GM20431 (cell line): Measurements from ENCODE around the gene IL17RC.
"Not testable (repeated sequence)": the region's sequence is repeated elsewhere in the genome, so short reads cannot be mapped to it uniquely, and the experiment has no call there.

ENCODE experiments used
- in situ Hi-C: fragments of 300-500 bp; cut with MseI, MboI; formaldehyde crosslinking; loops from one replicate; pipeline ENCODE4 v1.15.0; 2020; ENCODE audit warnings: low sequenced_read_pairs; ENCODE audit not compliant: unreplicated experiment

Gene IL17RC, protein sequence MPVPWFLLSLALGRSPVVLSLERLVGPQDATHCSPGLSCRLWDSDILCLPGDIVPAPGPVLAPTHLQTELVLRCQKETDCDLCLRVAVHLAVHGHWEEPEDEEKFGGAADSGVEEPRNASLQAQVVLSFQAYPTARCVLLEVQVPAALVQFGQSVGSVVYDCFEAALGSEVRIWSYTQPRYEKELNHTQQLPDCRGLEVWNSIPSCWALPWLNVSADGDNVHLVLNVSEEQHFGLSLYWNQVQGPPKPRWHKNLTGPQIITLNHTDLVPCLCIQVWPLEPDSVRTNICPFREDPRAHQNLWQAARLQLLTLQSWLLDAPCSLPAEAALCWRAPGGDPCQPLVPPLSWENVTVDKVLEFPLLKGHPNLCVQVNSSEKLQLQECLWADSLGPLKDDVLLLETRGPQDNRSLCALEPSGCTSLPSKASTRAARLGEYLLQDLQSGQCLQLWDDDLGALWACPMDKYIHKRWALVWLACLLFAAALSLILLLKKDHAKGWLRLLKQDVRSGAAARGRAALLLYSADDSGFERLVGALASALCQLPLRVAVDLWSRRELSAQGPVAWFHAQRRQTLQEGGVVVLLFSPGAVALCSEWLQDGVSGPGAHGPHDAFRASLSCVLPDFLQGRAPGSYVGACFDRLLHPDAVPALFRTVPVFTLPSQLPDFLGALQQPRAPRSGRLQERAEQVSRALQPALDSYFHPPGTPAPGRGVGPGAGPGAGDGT

DNA sequence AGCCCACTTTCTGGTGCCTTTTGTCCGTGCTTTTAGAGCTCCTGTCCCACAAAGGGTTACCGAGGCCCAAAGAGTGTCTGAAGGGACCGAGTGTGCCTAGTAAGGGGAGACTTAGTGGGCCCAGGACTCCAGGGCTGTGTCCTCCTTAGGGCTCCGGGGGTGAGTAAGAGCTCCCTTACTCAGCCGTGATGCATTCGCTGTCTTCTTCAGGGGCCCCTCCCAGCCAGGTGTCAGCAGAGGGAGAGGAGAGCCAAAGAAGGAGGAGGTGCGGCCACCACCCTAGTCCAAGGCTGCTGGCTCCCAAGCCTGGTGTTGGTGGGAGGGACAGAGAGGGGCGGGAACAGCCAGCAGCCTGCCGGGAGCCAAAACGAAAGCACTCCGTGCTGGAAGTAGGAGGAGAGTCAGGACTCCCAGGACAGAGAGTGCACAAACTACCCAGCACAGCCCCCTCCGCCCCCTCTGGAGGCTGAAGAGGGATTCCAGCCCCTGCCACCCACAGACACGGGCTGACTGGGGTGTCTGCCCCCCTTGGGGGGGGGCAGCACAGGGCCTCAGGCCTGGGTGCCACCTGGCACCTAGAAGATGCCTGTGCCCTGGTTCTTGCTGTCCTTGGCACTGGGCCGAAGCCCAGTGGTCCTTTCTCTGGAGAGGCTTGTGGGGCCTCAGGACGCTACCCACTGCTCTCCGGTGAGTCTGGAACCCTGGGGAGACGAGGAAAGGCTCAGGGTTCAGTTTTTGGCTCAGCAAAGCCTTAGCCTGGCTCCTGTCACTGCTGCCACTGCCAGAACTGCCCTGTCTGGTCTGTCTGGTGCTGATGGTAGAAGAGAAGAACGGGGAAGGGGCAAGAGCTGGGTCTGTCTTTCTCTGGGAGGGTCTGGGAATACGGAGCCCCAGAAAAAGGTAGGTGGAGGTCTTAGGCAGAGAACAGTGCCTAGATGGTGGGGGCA lies at the start of gene IL17RC:
Gene IL17RC (plus strand): TSS at position 365 of the 947 bp plus-strand sequence. CDS start 218 bp downstream, at position 583.
- in situ Hi-C loops: no loop called here

GRCh38 chr3:9867106-9867505 lies 49.8 kb upstream of the IL17RC start:
- in situ Hi-C loops: no loop called here

DNA sequence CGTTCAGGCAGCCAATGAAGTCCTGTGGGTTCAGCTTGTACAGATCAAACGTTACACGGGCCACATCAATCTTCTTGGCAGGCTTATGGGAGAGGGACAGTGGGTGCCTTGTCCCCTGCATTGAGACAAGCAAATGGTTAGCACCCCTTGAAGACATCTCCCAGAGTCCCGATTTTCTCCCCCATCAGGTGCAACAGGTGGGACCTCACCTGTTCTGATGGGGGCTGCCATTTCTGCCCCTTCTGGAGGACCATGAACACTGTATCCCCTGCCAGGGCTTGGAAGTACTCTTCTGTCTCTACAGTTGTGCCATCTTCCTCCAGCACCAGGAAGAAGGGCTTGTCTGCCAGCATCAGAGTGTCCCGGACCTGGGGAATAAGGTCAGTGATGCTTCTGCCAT lies 46.9 kb upstream of the IL17RC start:
- in situ Hi-C loops: no loop called here

DNA sequence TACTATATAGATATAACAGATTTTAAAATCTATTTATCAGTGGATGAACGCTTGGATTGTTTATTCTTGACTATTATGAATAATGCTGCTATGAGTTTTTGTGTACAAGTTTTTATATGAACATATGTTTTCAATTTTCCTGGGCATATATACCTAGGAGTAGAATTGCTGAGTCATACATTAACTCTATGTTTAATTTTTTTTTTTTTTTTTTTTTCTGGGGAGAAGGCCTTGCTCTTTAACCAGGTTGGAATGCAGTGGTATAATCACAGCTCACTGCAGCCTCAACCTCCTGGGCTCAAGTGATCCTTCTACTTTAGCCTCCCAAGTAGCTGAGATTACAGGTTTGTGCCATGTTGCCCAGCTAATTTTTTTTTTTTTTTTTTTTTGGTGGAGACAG lies 45.9 kb upstream of the IL17RC start:
- in situ Hi-C loops: no loop called here

- in situ Hi-C loops: not testable (repeated sequence)
These were observed 44.8 kb upstream of the IL17RC start for GRCh38 chr3:9872067-9872466.

GRCh38 chr3:9875448-9875847 lies 41.5 kb upstream of the IL17RC start:
- in situ Hi-C loops: no loop called here

DNA sequence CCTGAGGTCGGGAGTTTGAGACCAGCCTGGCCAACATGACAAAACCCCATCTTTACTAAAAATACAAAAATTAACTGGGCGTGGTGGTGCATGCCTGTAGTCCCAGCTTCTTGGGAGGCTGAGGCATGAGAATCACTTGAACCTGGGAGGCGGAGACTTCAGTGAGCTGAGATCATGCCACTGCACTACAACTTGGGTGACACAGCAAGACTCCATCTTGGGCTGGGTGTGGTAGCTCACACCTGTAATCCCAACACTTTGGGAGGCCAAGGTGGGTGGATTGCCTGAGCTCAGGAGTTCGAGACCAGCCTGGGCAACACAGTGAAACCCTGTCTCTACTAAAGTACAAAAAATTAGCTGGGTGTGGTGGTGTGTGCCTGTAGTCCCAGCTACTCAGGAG lies 40.6 kb upstream of the IL17RC start:
- in situ Hi-C loops: not testable (repeated sequence)

GRCh38 chr3:9876991-9877390 lies 39.9 kb upstream of the IL17RC start:
- in situ Hi-C loops: no loop called here

GRCh38 chr3:9878700-9879099 lies 38.2 kb upstream of the IL17RC start:
- in situ Hi-C loops: no loop called here

- in situ Hi-C loops: no loop called here
These were observed 36.9 kb upstream of the IL17RC start, which contains the start of gene CIDEC for GRCh38 chr3:9879830-9880549. CIDEC (minus strand) TSS chr3:9880253; CDS start chr3:9878486, 1,767 bp downstream.

DNA sequence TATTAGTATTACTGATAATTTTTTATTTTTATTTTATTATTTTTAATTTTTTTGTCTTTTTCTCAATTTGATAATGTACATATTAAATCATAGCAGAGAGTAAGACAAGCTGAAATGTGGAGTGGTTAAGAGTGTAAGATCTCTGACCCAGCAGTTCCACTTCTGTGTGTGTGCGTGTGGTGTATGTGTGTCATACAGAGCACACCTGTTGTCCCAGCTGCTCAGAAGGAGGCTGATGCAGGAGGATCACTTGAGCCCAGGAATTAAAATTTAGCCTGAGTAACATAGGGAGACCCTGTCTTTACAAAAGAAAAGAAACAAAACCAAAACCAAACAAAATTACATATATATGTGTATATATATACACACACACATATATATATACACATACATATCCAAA lies 35.5 kb upstream of the IL17RC start:
- in situ Hi-C loops: no loop called here

DNA sequence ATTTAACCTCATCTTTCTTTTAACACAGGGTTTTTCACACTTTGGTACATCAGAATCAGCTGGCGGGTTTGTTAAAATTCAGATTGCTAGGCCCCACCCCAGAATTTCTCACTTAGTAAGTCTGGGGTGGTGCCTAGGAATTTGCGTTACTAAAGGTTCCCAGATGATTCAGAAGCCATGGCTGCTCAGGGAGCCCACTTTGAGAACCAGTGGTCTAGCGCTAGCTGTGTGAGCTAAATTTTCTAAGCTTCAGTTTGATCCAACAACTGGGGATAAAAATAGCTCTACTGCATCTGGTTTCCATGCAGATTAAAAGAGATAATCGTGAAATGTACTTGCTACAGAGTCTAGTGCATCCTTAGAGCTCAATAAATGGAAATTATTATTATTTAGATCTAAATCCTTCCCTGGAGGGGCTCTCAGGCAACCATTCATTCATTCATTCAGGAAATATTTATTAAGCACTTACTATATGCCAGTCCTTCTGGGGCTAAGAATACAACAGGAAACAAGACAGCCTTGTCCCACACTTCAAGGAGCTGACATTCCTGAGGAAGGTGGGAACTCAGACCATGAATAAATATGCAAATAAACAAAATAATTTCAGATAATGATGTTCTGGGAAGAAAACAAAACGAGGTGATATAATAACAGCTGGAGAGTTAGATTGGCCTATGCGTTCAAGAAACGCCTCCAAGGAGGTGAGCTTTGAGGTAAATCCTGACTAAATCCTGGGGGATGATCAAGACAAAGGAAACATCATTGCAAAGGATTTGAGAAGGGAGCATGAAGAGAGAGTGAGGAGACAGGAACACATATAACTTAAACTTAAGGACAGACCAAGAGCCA lies 33.0 kb upstream of the IL17RC start:
- in situ Hi-C loops: no loop called here

GRCh38 chr3:9884555-9885165 lies 32.2 kb upstream of the IL17RC start:
- in situ Hi-C loops: no loop called here

DNA sequence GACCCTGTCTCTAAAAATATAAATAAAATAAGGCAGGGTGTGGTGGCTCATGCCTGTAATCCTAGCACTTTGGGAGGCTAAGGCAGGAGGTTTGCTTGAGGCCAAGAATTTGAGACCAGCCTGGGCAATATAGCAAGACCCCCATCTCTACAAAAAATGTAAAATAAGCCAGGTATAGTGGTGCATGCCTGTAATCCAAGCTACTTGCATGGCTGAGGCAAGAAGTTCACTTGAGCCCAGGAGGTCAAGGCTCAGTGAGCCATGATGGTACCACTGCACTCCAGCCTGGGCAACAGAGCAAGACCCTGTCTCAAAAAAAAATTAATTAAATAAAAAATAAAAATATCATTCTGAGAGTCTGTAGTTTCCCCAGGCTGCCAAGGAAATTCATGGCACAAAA lies 30.6 kb upstream of the IL17RC start:
- in situ Hi-C loops: no loop called here

DNA sequence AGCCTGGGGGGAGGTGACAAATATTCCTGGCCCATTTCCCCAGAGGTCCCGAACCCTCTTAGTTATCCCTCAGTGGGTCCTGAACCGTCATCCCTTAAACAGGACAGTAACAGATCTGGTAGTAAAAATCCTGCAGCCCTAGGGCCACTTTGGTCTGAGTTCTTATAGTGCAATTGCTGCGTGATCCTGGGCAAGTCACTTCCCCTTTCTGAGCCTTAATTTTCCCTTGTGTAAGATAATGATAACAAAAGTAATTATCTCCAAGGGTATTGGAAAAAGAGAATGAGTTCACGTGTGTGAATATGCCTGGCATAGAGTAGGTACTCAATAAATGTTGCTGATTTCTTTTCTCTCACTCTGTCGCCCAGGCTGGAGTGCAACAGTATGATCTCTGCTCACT lies 29.4 kb upstream of the IL17RC start:
- in situ Hi-C loops: no loop called here

DNA sequence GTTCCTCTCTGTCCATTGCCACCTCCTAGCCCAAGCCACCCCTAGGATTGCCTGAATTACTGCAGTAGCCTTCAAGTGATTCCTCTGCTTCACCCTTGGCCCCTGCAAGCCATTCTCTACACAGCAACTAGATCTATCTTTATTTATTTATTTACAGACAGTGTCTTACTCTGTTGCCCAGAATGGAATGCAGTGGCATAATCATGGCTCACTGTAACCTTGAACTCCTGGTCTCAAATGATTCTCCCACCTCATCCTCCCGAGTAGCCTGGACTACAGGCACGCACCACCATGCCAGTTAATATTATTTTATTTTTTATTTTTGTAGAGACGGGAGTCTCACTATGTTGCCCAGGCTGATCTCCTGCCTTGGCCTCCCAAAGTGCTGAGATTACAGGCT lies 28.4 kb upstream of the IL17RC start:
- in situ Hi-C loops: no loop called here

- in situ Hi-C loops: no loop called here
These were observed 27.5 kb upstream of the IL17RC start for GRCh38 chr3:9889405-9889804.

GRCh38 chr3:9890249-9891071 lies 26.4 kb upstream of the IL17RC start, which contains the start of gene JAGN1:
JAGN1 (plus strand) TSS chr3:9890610; CDS start chr3:9890723, 113 bp downstream.
- in situ Hi-C loops: no loop called here
